Natural killer cell (primary cell): ENCODE measurements around the gene KCTD16. TPM values are rescaled to one million over a fixed set of nuclear protein-coding genes. Genes with fewer than 3 reads are reported as not detected.

Source experiments
- ATAC-seq, 3 donors: fragments of 150-1000 bp in 2 of 3; fragments of 200-7000 bp in 1 of 3; cut with Tn5 transposase; 1 replicate in 1 of 3; 2 replicates in 2 of 3; pipeline ENCODE4 v1.10.0; 2021; ENCODE audit warnings: mild to moderate bottlenecking in 2 of 3, moderate library complexity in 2 of 3
- DNase-seq, 2 donors: peaks; one replicate each; pipeline versions ENCODE4 v3.0.0 to v3.0.0-alpha.2; 2013 to 2021; ENCODE audit warnings: mixed read lengths in 1 of 2
- H3K27ac ChIP-seq: one replicate; pipeline ENCODE4 v1.5.1; 2013; ENCODE audit warnings: mild to moderate bottlenecking, low read length
- H3K27me3 ChIP-seq: one replicate; pipeline ENCODE4 v1.6.1; 2013; ENCODE audit warnings: low read length; ENCODE audit not compliant: control insufficient read depth, insufficient read depth
- H3K36me3 ChIP-seq: one replicate; pipeline ENCODE4 v1.6.1; 2013; ENCODE audit warnings: low read length; ENCODE audit not compliant: control insufficient read depth, insufficient read depth
- H3K4me1 ChIP-seq: one replicate; pipeline ENCODE4 v1.6.1; 2013; ENCODE audit warnings: low read length; ENCODE audit not compliant: control insufficient read depth, insufficient read depth
- H3K4me3 ChIP-seq: one replicate; pipeline ENCODE4 v1.5.1; 2013; ENCODE audit warnings: low read length
- H3K9me3 ChIP-seq: one replicate; pipeline ENCODE4 v1.6.1; 2013; ENCODE audit warnings: low read length; ENCODE audit not compliant: control insufficient read depth, insufficient read depth
- H3K27ac Mint-ChIP-seq, 2 donors: one replicate each; pipeline ENCODE4 v1.8.0; 2022; ENCODE audit warnings: mild to moderate bottlenecking in 2 of 2, mixed read lengths in 2 of 2, moderate library complexity in 1 of 2
- H3K27me3 Mint-ChIP-seq, 2 donors: one replicate each; pipeline ENCODE4 v1.8.0; 2022; ENCODE audit warnings: low read depth in 2 of 2, mixed read lengths in 2 of 2
- H3K36me3 Mint-ChIP-seq: one replicate; pipeline ENCODE4 v1.8.0; 2022; ENCODE audit warnings: mixed read lengths
- H3K4me1 Mint-ChIP-seq, 2 donors: one replicate each; pipeline ENCODE4 v1.8.0; 2022; ENCODE audit warnings: mixed read lengths in 2 of 2
- H3K4me3 Mint-ChIP-seq: one replicate; pipeline ENCODE4 v1.8.0; 2022; ENCODE audit warnings: mild to moderate bottlenecking, moderate library complexity, mixed read lengths
- H3K9me3 Mint-ChIP-seq, 2 donors: one replicate each; pipeline ENCODE4 v1.8.0; 2022; ENCODE audit warnings: mixed read lengths in 2 of 2
- CTCF ChIP-seq: fragments of 200-600 bp; IDR thresholded peaks from one replicate; pipeline ENCODE4 v1.8.0; 2022; ENCODE audit warnings: antibody characterized with exemption
- WGBS: methylation state at CpG from one replicate; pipeline ENCODE4 v1.1.7; 2013; ENCODE audit warnings: missing lambda C conversion rate; ENCODE audit not compliant: insufficient coverage; 5-methylcytosine and 5-hydroxymethylcytosine counted together
- intact Hi-C: fragments of 100-400 bp; cut with micrococcal nuclease; formaldehyde crosslinking; loops from one replicate; pipeline ENCODE4 v1.14.2; 2022
- total RNA-seq, 4 donors: library from RNA; stranded (reverse); fragments of 120-200 nt in 1 of 4; gene quantifications; one replicate each; pipeline versions ENCODE4 v1.2.3 to v1.2.4, GENCODE V29; 2013 to 2022

Gene KCTD16
- total RNA-seq, 3 donors from 2014 or later (not counting 1 experiment from before 2014, with no cell fraction given): 0.16 TPM; not detected in 2

DNA sequence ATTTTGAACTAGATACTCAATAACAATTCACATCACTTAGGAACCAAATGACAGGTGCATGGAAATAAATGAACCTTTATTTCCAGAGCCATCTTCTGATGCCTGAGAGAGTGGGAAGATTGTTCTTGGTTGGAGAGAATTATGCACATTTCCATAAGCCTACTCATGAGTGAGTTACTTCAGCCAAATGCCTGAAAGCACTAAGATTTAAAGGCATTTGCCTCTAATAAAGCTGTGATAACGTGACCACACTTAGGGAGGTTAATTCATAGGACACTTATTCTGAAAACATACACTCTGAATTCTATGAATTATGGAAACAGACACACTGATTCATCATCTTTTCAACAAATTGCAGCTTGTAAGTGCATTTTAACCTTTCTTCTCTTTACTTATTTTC, 40.0 kb downstream of the KCTD16 start:
- H3K4me1 Mint-ChIP-seq: no peaks in the 10 kb centered on the region
- H3K4me3 Mint-ChIP-seq: no peak overlapping the region
- H3K27me3 Mint-ChIP-seq: peaks cover 26 to 56% of the 10 kb centered on the region in 2 donors
- ATAC-seq: no peak
- intact Hi-C loops: no loop called here
- H3K27ac Mint-ChIP-seq: no peak overlapping the region
- H3K4me3 ChIP-seq: no peak overlapping the region
- H3K4me1 ChIP-seq: no peaks in the 10 kb centered on the region
- H3K36me3 Mint-ChIP-seq: no peaks in the 10 kb centered on the region
- WGBS: 75% methylated on average over 1 of the region's 1 CpG
- no peaks in the 10 kb centered on the region for H3K9me3 ChIP-seq
- H3K27ac ChIP-seq: no peak overlapping the region
- no peak for DNase-seq
- no peaks in the 10 kb centered on the region for H3K36me3 ChIP-seq
- no peak for TF ChIP-seq CTCF
- no peaks in the 10 kb centered on the region for H3K9me3 Mint-ChIP-seq
- peaks cover 17% of the 10 kb centered on the region for H3K27me3 ChIP-seq

GRCh38 chr5:144219869-144220268, 49.2 kb downstream of the KCTD16 start:
- Histone ChIP-seq H3K36me3 (no peaks in the 10 kb centered on the region), H3K27ac (no peak overlapping the region), H3K4me3 (no peak overlapping the region), H3K27me3 (peaks cover 2% of the 10 kb centered on the region), H3K4me1 (no peaks in the 10 kb centered on the region), H3K9me3 (no peaks in the 10 kb centered on the region)
- no peaks in the 10 kb centered on the region for H3K36me3 Mint-ChIP-seq
- ATAC-seq (no peak), DNase-seq (no peak)
- H3K27me3 Mint-ChIP-seq: peaks cover 0 to 6% of the 10 kb centered on the region in 2 donors
- no peaks in the 10 kb centered on the region for H3K4me1 Mint-ChIP-seq
- H3K4me3 Mint-ChIP-seq: no peak overlapping the region
- TF ChIP-seq CTCF: no peak
- H3K27ac Mint-ChIP-seq: no peak overlapping the region
- 76% methylated on average over 3 of the region's 3 CpGs for WGBS
- H3K9me3 Mint-ChIP-seq: no peaks in the 10 kb centered on the region
- intact Hi-C loops: no loop called here

- DNase-seq: no peak
- H3K36me3 Mint-ChIP-seq: no peaks in the 10 kb centered on the region
- H3K27me3 Mint-ChIP-seq: peaks cover 0 to 3% of the 10 kb centered on the region in 2 donors
- Histone ChIP-seq H3K9me3 (no peaks in the 10 kb centered on the region), H3K36me3 (no peaks in the 10 kb centered on the region), H3K4me3 (no peak overlapping the region), H3K4me1 (no peaks in the 10 kb centered on the region), H3K27me3 (peaks cover 5% of the 10 kb centered on the region), H3K27ac (no peak overlapping the region)
- 77% methylated on average over 2 of the region's 2 CpGs for WGBS
- no peak for ATAC-seq
- intact Hi-C loops: no loop called here
- TF ChIP-seq CTCF: no peak
- H3K4me1 Mint-ChIP-seq: no peaks in the 10 kb centered on the region
- no peak overlapping the region for H3K4me3 Mint-ChIP-seq
- no peaks in the 10 kb centered on the region for H3K9me3 Mint-ChIP-seq
- H3K27ac Mint-ChIP-seq: no peak overlapping the region
Observed at GRCh38 chr5:144227363-144227999, 56.8 kb downstream of the KCTD16 start.

DNA sequence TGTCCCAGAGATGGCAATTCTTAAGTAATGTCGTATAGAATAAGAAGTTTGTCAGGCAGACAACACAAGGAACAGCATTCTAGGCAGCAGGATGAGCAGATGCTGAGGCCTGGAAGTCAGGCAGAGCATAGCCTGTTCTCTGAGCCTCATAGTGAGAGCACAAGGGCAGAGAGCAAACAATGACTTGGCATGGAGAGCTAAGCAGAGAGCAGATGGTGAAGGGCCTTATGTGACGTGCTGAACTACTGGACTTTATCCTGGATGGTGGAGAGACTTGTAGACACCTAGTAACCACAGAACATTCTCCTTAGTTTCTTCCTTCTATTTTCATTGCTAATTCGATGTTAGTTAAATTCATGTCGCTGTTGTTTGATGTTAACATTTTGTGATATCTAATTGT, 60.1 kb downstream of the KCTD16 start:
- no peak for ATAC-seq
- H3K4me3 ChIP-seq: no peak overlapping the region
- no peaks in the 10 kb centered on the region for H3K36me3 Mint-ChIP-seq
- no peaks in the 10 kb centered on the region for H3K9me3 Mint-ChIP-seq
- H3K27me3 ChIP-seq: peaks cover 3% of the 10 kb centered on the region
- intact Hi-C loops: no loop called here
- H3K27ac Mint-ChIP-seq: no peak overlapping the region
- 70% methylated on average over 2 of the region's 4 CpGs for WGBS
- H3K27ac ChIP-seq: no peak overlapping the region
- H3K27me3 Mint-ChIP-seq: peaks cover 0 to 5% of the 10 kb centered on the region in 2 donors
- no peak for TF ChIP-seq CTCF
- H3K4me1 ChIP-seq: no peaks in the 10 kb centered on the region
- H3K9me3 ChIP-seq: no peaks in the 10 kb centered on the region
- H3K36me3 ChIP-seq: no peaks in the 10 kb centered on the region
- H3K4me1 Mint-ChIP-seq: no peaks in the 10 kb centered on the region
- H3K4me3 Mint-ChIP-seq: no peak overlapping the region
- no peak for DNase-seq
